ENCODE measurements around the gene CIITA. TPM values are rescaled to one million over a fixed set of nuclear protein-coding genes. Genes with fewer than 3 reads are reported as not detected.
A peak's percentile ranks its signal among the peaks of the same experiment; 100 is the strongest.

The CIITA gene
- total RNA-seq, 1 experiment from 2014 or later: not detected

GRCh38 chr16:10932959-10933710, 56.1 kb downstream of the CIITA start:
- CTCF ChIA-PET: interaction anchor here (0.6 to 2.0 kb wide), 6 partner anchors 8 to 693 kb away, joined by 3 to 5 read pairs (median 4); no protein-coding TSS in a partner anchor
- no peak for TF ChIP-seq CTCF (IDR thresholded peaks at IDR 0.05; ENCODE audit: unreplicated experiment)
- Mint-ChIP-seq H3K27ac (ENCODE audit: low read depth, unreplicated experiment) (peak overlapping the region; percentile 42), H3K27me3 (ENCODE audit: insufficient read depth, unreplicated experiment) (no peaks in the 10 kb centered on the region), H3K36me3 (ENCODE audit: insufficient read depth, unreplicated experiment) (peaks cover 37% of the 10 kb centered on the region), H3K9me3 (ENCODE audit: unreplicated experiment) (no peaks in the 10 kb centered on the region), H3K4me1 (ENCODE audit: insufficient read depth, unreplicated experiment) (no peaks in the 10 kb centered on the region), H3K4me3 (ENCODE audit: unreplicated experiment) (no peak overlapping the region)
- BruUV-seq (replicated peaks): no TSS peak
- POLR2A ChIA-PET: no interaction called here
- DNase-seq (ENCODE audit: unreplicated experiment): no peak
- intact Hi-C loops (cut with micrococcal nuclease): no loop called here

DNA sequence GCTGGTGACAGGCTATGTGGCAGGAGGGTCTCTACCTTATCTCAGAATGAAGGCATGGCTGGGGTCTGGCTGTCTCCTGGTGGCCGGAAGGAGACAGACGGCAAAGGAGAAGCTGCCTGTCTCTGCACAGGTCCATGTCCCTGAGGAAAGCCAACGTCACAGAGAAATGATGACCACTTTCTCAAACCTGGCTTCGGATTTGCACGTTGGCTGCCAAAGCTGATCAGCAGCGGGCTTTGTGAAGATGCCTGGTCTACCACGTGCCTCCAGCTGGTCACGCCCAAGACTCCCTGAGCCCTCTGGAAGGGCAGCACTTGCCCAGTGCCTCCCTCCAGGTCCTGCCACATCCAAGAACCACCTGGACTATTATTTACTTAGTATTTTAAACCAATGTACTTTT, 56.9 kb downstream of the CIITA start:
- Mint-ChIP-seq H3K36me3 (ENCODE audit: insufficient read depth, unreplicated experiment) (peaks cover 37% of the 10 kb centered on the region), H3K4me3 (ENCODE audit: unreplicated experiment) (no peak overlapping the region), H3K9me3 (ENCODE audit: unreplicated experiment) (no peaks in the 10 kb centered on the region), H3K27ac (ENCODE audit: low read depth, unreplicated experiment) (peak overlapping the region; percentile 27), H3K4me1 (ENCODE audit: insufficient read depth, unreplicated experiment) (peaks cover 6% of the 10 kb centered on the region), H3K27me3 (ENCODE audit: insufficient read depth, unreplicated experiment) (no peaks in the 10 kb centered on the region)
- ChIA-PET CTCF (interaction anchor here (0.5 to 1.3 kb wide), 4 partner anchors 15 to 196 kb away, joined by 3 to 5 read pairs (median 4); no protein-coding TSS in a partner anchor), POLR2A (no interaction called here)
- no peak for DNase-seq (ENCODE audit: unreplicated experiment)
- TF ChIP-seq CTCF (IDR thresholded peaks at IDR 0.05; ENCODE audit: unreplicated experiment): no peak
- intact Hi-C loops (cut with micrococcal nuclease): no loop called here
- BruUV-seq (replicated peaks): no TSS peak

DNA sequence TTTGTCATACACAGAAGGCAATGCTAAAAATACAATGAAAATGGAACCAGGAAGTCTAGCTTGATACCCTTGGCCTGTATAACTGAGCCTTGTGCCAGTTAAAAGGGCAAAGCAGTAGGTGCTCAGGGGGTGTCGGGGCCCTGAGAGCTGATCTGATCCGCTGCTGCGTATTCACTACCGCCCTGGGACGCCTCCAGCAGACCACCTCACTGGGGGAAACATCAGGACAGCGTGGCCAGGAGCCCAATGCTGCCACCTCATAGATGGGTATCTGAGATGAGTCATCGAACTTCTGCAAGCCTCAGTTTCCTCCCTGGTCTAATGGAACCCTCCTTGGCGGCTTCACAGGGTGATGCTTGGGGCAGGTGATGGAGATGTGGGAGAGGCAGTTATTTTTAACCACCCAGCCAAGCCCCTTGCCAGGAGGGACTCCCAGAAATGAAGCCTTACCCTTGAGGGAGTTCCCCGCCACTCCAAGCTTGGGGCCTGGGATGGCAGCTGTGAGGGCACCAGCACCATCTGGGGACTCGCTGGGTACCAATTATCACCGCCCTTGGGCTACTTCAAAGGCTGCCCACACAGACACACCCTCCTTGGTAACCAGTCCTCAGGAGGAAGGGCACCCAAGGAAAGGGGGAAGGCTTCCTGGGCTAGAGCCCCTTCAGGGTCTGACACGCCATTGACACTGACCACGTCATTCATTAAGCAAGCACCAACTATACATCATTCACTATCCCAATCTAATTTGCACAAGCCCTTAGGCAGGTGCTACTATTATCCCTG, 57.5 kb downstream of the CIITA start:
- POLR2A ChIA-PET: no interaction called here
- no TSS peak for BruUV-seq (replicated peaks)
- no peak for DNase-seq (ENCODE audit: unreplicated experiment)
- CTCF ChIA-PET: interaction anchor here (0.5 to 1.3 kb wide), 6 partner anchors 15 to 493 kb away, joined by 3 to 7 read pairs (median 4); no protein-coding TSS in a partner anchor
- no peak for TF ChIP-seq CTCF (IDR thresholded peaks at IDR 0.05; ENCODE audit: unreplicated experiment)
- H3K27me3 Mint-ChIP-seq (ENCODE audit: insufficient read depth, unreplicated experiment): no peaks in the 10 kb centered on the region
- intact Hi-C loops (cut with micrococcal nuclease): no loop called here
- peaks cover 12% of the 10 kb centered on the region for H3K4me1 Mint-ChIP-seq (ENCODE audit: insufficient read depth, unreplicated experiment)
- peaks cover 34% of the 10 kb centered on the region for H3K36me3 Mint-ChIP-seq (ENCODE audit: insufficient read depth, unreplicated experiment)
- H3K4me3 Mint-ChIP-seq (ENCODE audit: unreplicated experiment): no peak overlapping the region
- H3K27ac Mint-ChIP-seq (ENCODE audit: low read depth, unreplicated experiment): peak overlapping the region; percentile 27
- H3K9me3 Mint-ChIP-seq (ENCODE audit: unreplicated experiment): no peaks in the 10 kb centered on the region

- TF ChIP-seq CTCF (IDR thresholded peaks at IDR 0.05; ENCODE audit: unreplicated experiment): no peak
- no TSS peak for BruUV-seq (replicated peaks)
- POLR2A ChIA-PET: no interaction called here
These were observed 58.4 kb downstream of the CIITA start for GRCh38 chr16:10935226-10935915.

More at GRCh38 chr16:10935226-10935915, 58.4 kb downstream of the CIITA start:
- Mint-ChIP-seq H3K27me3 (ENCODE audit: insufficient read depth, unreplicated experiment) (no peaks in the 10 kb centered on the region), H3K4me3 (ENCODE audit: unreplicated experiment) (no peak overlapping the region), H3K27ac (ENCODE audit: low read depth, unreplicated experiment) (no peak overlapping the region), H3K4me1 (ENCODE audit: insufficient read depth, unreplicated experiment) (peaks cover 21% of the 10 kb centered on the region), H3K36me3 (ENCODE audit: insufficient read depth, unreplicated experiment) (peaks cover 27% of the 10 kb centered on the region), H3K9me3 (ENCODE audit: unreplicated experiment) (no peaks in the 10 kb centered on the region)
- DNase-seq (ENCODE audit: unreplicated experiment): no peak
- intact Hi-C loops (cut with micrococcal nuclease): no loop called here
- CTCF ChIA-PET: interaction anchor here (0.6 to 1.3 kb wide), 2 partner anchors 16 to 492 kb away, joined by 3 to 7 read pairs; no protein-coding TSS in a partner anchor
